C4-2B (cell line): Measurements from ENCODE around the gene CPNE1.

Experiments
- ZFX ChIP-seq: fragments of 450-650 bp; IDR thresholded peaks from 2 replicates; pipeline ENCODE4 v1.6.1; 2017
- TF ChIP-seq, protein P1 (sequence below): fragments of 450-650 bp; conservative IDR thresholded peaks from 2 replicates; pipeline ENCODE4 v1.5.1; 2017; ENCODE audit warnings: mild to moderate bottlenecking

DNA sequence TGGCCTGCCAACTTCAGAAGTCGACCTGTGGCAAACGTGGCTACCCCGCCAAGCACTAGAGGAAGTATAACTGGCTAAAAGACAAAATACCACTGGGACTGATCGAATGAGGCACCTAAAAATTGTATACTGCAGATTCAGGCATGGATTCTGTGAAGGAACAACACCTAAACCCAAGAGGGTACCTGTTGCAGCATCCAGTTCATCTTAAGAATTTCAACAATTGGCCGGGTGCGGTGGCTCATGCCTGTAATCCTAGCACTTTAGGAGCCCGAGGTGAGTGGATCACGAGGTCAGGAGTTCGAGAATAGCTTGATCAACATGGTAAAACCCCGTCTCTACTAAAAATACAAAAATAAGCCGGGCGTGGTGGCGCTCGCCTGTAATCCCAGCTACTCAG is 76.3 kb downstream of the CPNE1 start:
- TF ChIP-seq, protein P1, sequence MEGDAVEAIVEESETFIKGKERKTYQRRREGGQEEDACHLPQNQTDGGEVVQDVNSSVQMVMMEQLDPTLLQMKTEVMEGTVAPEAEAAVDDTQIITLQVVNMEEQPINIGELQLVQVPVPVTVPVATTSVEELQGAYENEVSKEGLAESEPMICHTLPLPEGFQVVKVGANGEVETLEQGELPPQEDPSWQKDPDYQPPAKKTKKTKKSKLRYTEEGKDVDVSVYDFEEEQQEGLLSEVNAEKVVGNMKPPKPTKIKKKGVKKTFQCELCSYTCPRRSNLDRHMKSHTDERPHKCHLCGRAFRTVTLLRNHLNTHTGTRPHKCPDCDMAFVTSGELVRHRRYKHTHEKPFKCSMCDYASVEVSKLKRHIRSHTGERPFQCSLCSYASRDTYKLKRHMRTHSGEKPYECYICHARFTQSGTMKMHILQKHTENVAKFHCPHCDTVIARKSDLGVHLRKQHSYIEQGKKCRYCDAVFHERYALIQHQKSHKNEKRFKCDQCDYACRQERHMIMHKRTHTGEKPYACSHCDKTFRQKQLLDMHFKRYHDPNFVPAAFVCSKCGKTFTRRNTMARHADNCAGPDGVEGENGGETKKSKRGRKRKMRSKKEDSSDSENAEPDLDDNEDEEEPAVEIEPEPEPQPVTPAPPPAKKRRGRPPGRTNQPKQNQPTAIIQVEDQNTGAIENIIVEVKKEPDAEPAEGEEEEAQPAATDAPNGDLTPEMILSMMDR: no peak
- TF ChIP-seq ZFX: no peak
